K562 (cell line): ENCODE results near the gene PMVK. TPM values are rescaled to one million over a fixed set of nuclear protein-coding genes. Genes with fewer than 3 reads are reported as not detected.

ENCODE experiments used
- ATAC-seq: fragments of 200-7000 bp; cut with Tn5 transposase; 3 replicates; pipeline ENCODE4 v1.9.1; 2020; ENCODE audit warnings: moderate library complexity
- BruUV-seq: library from RNA; stranded (reverse); fragments of 400-500 nt; replicated peaks from 2 replicates; lab custom pipeline; 2021; lab: Mats Ljungman, UMichigan
- CTCF ChIA-PET: fragments of 300-600 bp; formaldehyde crosslinking; extraction: SDS; loops from one replicate; lab custom pipeline; 2021; ENCODE audit warnings: low intra/inter-chr PET ratio; lab: Yijun Ruan, JAX
- POLR2A ChIA-PET: fragments of 300-600, 350-650 bp; sonication (Branson Sonifier 250); formaldehyde crosslinking; extraction: SDS; loops from one replicate; lab custom pipeline; 2021; ENCODE audit warnings: antibody characterized with exemption, inconsistent platforms; lab: Yijun Ruan, JAX
- DNase-seq, 4 experiments: peaks; one replicate each; pipeline versions ENCODE4 v3.0.0 to v3.0.0-alpha.2; 2011 to 2018; ENCODE audit warnings: low spot score in 3 of 4, mixed read lengths in 3 of 4; ENCODE audit errors: extremely low read depth in 1 of 4
- FAIRE-seq: peaks from 2 replicates; lab custom pipeline; 2011; peaks lifted over from hg19 to GRCh38; lab: Jason Lieb, UNC
- H2AFZ ChIP-seq: 2 replicates; pipeline ENCODE4 v1.6.0; 2011; ENCODE audit warnings: low read depth, low read length, control low read depth, inconsistent platforms
- H3K27ac ChIP-seq: fragments of 200-600 bp; 3 replicates; pipeline ENCODE4 v1.8.0; 2011; ENCODE audit warnings: low read depth, mild to moderate bottlenecking, control low read depth, inconsistent platforms, low read length, moderate library complexity, mixed read lengths; ENCODE audit errors: extremely low read depth
- H3K27me3 ChIP-seq, 2 experiments: fragments of 300-600 bp in 1 of 2; 2 replicates in 1 of 2; 3 replicates in 1 of 2; pipeline versions ENCODE4 v1.6.0 to v1.8.0; 2011; ENCODE audit warnings: inconsistent platforms in 2 of 2, low read length in 2 of 2, mild to moderate bottlenecking in 1 of 2, mixed read lengths in 1 of 2, moderate library complexity in 1 of 2; ENCODE audit not compliant: control insufficient read depth in 2 of 2, insufficient read depth in 2 of 2
- H3K36me3 ChIP-seq: fragments of 300-600 bp; 3 replicates; pipeline ENCODE4 v1.8.0; 2011; ENCODE audit warnings: mild to moderate bottlenecking, low read length, inconsistent platforms; ENCODE audit not compliant: control insufficient read depth, insufficient read depth
- H3K4me1 ChIP-seq, 2 experiments: fragments of 200-600 bp in 1 of 2; replicated peaks in 1 of 2; 2 replicates in 1 of 2; 3 replicates in 1 of 2; pipeline versions ENCODE4 v1.5.1 to v1.8.0; 2011; ENCODE audit warnings: inconsistent platforms in 2 of 2, low read length in 2 of 2, mild to moderate bottlenecking in 1 of 2, mixed read lengths in 1 of 2, moderate library complexity in 1 of 2; ENCODE audit not compliant: control insufficient read depth in 2 of 2, insufficient read depth in 2 of 2
- H3K4me2 ChIP-seq: 2 replicates; pipeline ENCODE4 v1.6.1; 2011; ENCODE audit warnings: low read length, control low read depth, inconsistent platforms, mixed read lengths; ENCODE audit not compliant: insufficient read depth
- H3K4me3 ChIP-seq: fragments of 200-600 bp; sonication (generic), shearing (Covaris generic); 2 replicates; pipeline ENCODE4 v1.5.1; 2016; ENCODE audit warnings: control low read depth, inconsistent platforms
- H3K79me2 ChIP-seq: fragments of 200-600 bp; 3 replicates; pipeline ENCODE4 v1.8.0; 2011; ENCODE audit warnings: low read length, inconsistent platforms; ENCODE audit not compliant: control insufficient read depth, insufficient read depth
- H3K9ac ChIP-seq, 2 experiments: 2 replicates each; pipeline versions ENCODE4 v1.6.0 to v1.6.1; 2011; ENCODE audit warnings: low read depth in 2 of 2, low read length in 2 of 2, control low read depth in 1 of 2, inconsistent platforms in 1 of 2, mild to moderate bottlenecking in 1 of 2, mixed read lengths in 1 of 2; ENCODE audit not compliant: insufficient read depth in 1 of 2
- H3K9me1 ChIP-seq: one replicate; pipeline ENCODE4 v1.6.0; 2011; ENCODE audit warnings: inconsistent platforms, mild to moderate bottlenecking, low read length, moderate library complexity; ENCODE audit not compliant: control insufficient read depth, insufficient read depth
- H3K9me3 ChIP-seq: replicated peaks from 2 replicates; pipeline ENCODE4 v1.5.1; 2011; ENCODE audit warnings: low read depth, low read length, inconsistent platforms; ENCODE audit not compliant: control insufficient read depth, insufficient read depth
- H4K20me1 ChIP-seq: replicated peaks from 2 replicates; pipeline ENCODE4 v1.6.1; 2011; ENCODE audit warnings: low read length, inconsistent platforms, mixed read lengths; ENCODE audit not compliant: control insufficient read depth, insufficient read depth
- ARID1B ChIP-seq: fragments of 450-650 bp; IDR thresholded peaks from 2 replicates; pipeline ENCODE4 v1.6.1; 2016; ENCODE audit warnings: antibody characterized with exemption, mild to moderate bottlenecking, inconsistent platforms
- CREB3L1 ChIP-seq: fragments of 450-650 bp; IDR thresholded peaks from 2 replicates; pipeline ENCODE4 v1.6.1; 2014; ENCODE audit warnings: low read depth, mild to moderate bottlenecking, moderate library complexity, borderline replicate concordance
- CXXC5 ChIP-seq: fragments of 250-450 bp; sonication (Bioruptor Pico); IDR thresholded peaks from 2 replicates; pipeline ENCODE4 v1.8.0; 2022; ENCODE audit warnings: inconsistent platforms, mild to moderate bottlenecking, moderate library complexity
- ESRRA ChIP-seq: fragments of 450-650 bp; IDR thresholded peaks from 2 replicates; pipeline ENCODE4 v1.6.1; 2014; ENCODE audit warnings: low read depth, mild to moderate bottlenecking, moderate library complexity, borderline replicate concordance
- ETS1 ChIP-seq: conservative IDR thresholded peaks from 2 replicates; pipeline ENCODE4 v1.6.1; 2011; ENCODE audit warnings: low read depth, mild to moderate bottlenecking, low read length; ENCODE audit not compliant: control insufficient read depth
- FUS ChIP-seq: fragments of 200-400 bp; formaldehyde crosslinking; optimal IDR thresholded peaks from 2 replicates; pipeline ENCODE3; 2017; ENCODE audit warnings: low read depth, low read length
- MBD1 ChIP-seq: fragments of 250-450 bp; sonication (Bioruptor Pico); IDR thresholded peaks from 2 replicates; pipeline ENCODE4 v1.8.0; 2022; ENCODE audit warnings: inconsistent platforms
- MEIS2 ChIP-seq: fragments of 450-650 bp; IDR thresholded peaks from 2 replicates; pipeline ENCODE4 v1.6.1; 2014; ENCODE audit warnings: mild to moderate bottlenecking; ENCODE audit not compliant: partially characterized antibody
- SRF ChIP-seq, 2 experiments: fragments of 250-450, 450-650 bp in 1 of 2; sonication (Bioruptor Pico) in 1 of 2; sonication (generic) in 1 of 2; formaldehyde crosslinking; IDR thresholded peaks; 2 replicates each; pipeline versions ENCODE4 v1.5.0 to v1.5.1; 2020 to 2022; ENCODE audit warnings: mild to moderate bottlenecking in 1 of 2, missing genetic modification reagents in 1 of 2
- ZBTB12 ChIP-seq: fragments of 250-450 bp; sonication (Bioruptor Pico); IDR thresholded peaks from 2 replicates; pipeline ENCODE4 v1.4.0; 2020
- ZBTB17 ChIP-seq: fragments of 450-650 bp; formaldehyde crosslinking; IDR thresholded peaks from 2 replicates; pipeline ENCODE4 v1.4.0; 2020; ENCODE audit warnings: mild to moderate bottlenecking
- ZBTB34 ChIP-seq: fragments of 250-450 bp; sonication (Bioruptor Pico); IDR thresholded peaks from 2 replicates; pipeline ENCODE4 v1.8.0; 2021; ENCODE audit warnings: mild to moderate bottlenecking, moderate library complexity
- ZNF124 ChIP-seq: sonication (generic); formaldehyde crosslinking; IDR thresholded peaks from 2 replicates; pipeline ENCODE4 v1.8.1; 2022; ENCODE audit warnings: missing genetic modification reagents
- ZNF239 ChIP-seq: fragments of 250-450 bp; sonication (Bioruptor Pico); IDR thresholded peaks from 2 replicates; pipeline ENCODE4 v1.4.0; 2020; ENCODE audit warnings: mild to moderate bottlenecking
- ZNF445 ChIP-seq: fragments of 250-450 bp; sonication (Bioruptor Pico); IDR thresholded peaks from 2 replicates; pipeline ENCODE4 v1.4.0; 2020; ENCODE audit warnings: low read depth, mild to moderate bottlenecking, moderate library complexity
- ZNF696 ChIP-seq: fragments of 250-450 bp; sonication (Bioruptor Pico); conservative IDR thresholded peaks from 2 replicates; pipeline ENCODE4 v1.4.0; 2020; ENCODE audit warnings: mild to moderate bottlenecking, moderate library complexity
- ZNF717 ChIP-seq: fragments of 250-450 bp; sonication (Bioruptor Pico); IDR thresholded peaks from 2 replicates; pipeline ENCODE4 v1.5.0; 2021
- WGBS: fragments of 100-300 bp; shearing (Covaris generic); methylation state at CpG from one replicate; pipeline ENCODE4 v1.1.6; 2016; ENCODE audit warnings: low coverage, mixed read lengths; ENCODE audit not compliant: insufficient coverage; ENCODE audit errors: missing lambda C conversion rate; 5-methylcytosine and 5-hydroxymethylcytosine counted together
- in situ Hi-C: fragments of 300-500 bp; cut with MboI; formaldehyde crosslinking; loops from 4 replicates; pipeline ENCODE4 v1.15.0; 2018; ENCODE audit warnings: inconsistent platforms, mixed read lengths
- intact Hi-C: fragments of 100-400 bp; cut with micrococcal nuclease; formaldehyde crosslinking; loops from 2 replicates; pipeline ENCODE4 v1.14.2; 2022
- polyA plus RNA-seq, 8 experiments: library from polyadenylated mRNA; depleted of rRNA in 4 of 8; stranded (reverse) in 5 of 8; unstranded in 3 of 8; fragments of >200 nt; fragmentation: Nextera tagmentation in 2 of 8; fragmentation: Illumina TruSeq in 1 of 8; extraction: Ambion mirVana in 2 of 8; extraction: Trizol in 1 of 8; gene quantifications; 2 replicates each; pipeline versions ENCODE4 v1.2.1 to v1.2.3, GENCODE V29; 2011 to 2014; ENCODE audit warnings: inconsistent platforms in 1 of 8, missing spikeins in 1 of 8
- total RNA-seq, 7 experiments: library from RNA; depleted of rRNA in 6 of 7; stranded (reverse); fragments of >200 nt in 6 of 7; fragmentation: Illumina TruSeq in 2 of 7; extraction: Trizol in 2 of 7; gene quantifications; 2 replicates each; pipeline versions ENCODE4 v1.2.1 to v1.2.3, GENCODE V29; 2011 to 2021; ENCODE audit warnings: low replicate concordance in 1 of 7

Gene PMVK
- total and polyA plus RNA-seq, 9 of the 15 experiments (the other 6 are each of a cell fraction or from before 2014, with no cell fraction given) = 1.1 to 15.3 (median 6.3) TPM

- 8% methylated on average over 5 of the region's 5 CpGs for WGBS
- intact Hi-C loops = no loop called here
- Histone ChIP-seq H3K27ac (no peak overlapping the region), H3K36me3 (no peaks in the 10 kb centered on the region), H3K4me2 (no peak overlapping the region; the same call in 1 of the 2 replicates), H4K20me1 (no peaks in the 10 kb centered on the region), H3K79me2 (no peaks in the 10 kb centered on the region), H3K4me3 (no peak overlapping the region), H3K4me1 (no peaks in the 10 kb centered on the region; a peak in 2 of 5 replicates), H3K9ac (no peak overlapping the region), H3K9me1 (no peaks in the 10 kb centered on the region), H2AFZ (no peak overlapping the region), H3K27me3 (no peaks in the 10 kb centered on the region; a peak in 2 of 5 replicates), H3K9me3 (peaks cover 4% of the 10 kb centered on the region)
- ATAC-seq (no peak), FAIRE-seq (no peak), DNase-seq (no peak)
- CTCF ChIA-PET = no interaction called here
- BruUV-seq = no TSS peak
- in situ Hi-C loops = no loop called here
- POLR2A ChIA-PET = interaction anchor here (1.4 kb wide), 1 partner anchor 13 kb away, joined by 4 read pairs; no protein-coding TSS in a partner anchor
- TF ChIP-seq ZBTB12 (CRISPR knock-in tag) = no peak
- TF ChIP-seq ZNF717 (CRISPR knock-in tag) = no peak
- no peak for TF ChIP-seq FUS
- no peak for TF ChIP-seq MBD1 (CRISPR knock-in tag)
- no peak for TF ChIP-seq ZBTB34
- peak; percentile 38 for TF ChIP-seq MEIS2
- no peak for TF ChIP-seq CREB3L1
- 0 out of 2 replicates have a peak, but pooled peaks have one; percentile 19 for TF ChIP-seq ARID1B
- no peak for TF ChIP-seq ZNF239 (CRISPR knock-in tag)
- TF ChIP-seq ZNF696 (CRISPR knock-in tag) = no peak
- no peak for TF ChIP-seq ZBTB17 (CRISPR knock-in tag)
- no peak for TF ChIP-seq ZNF124
- no peak for TF ChIP-seq ZNF445
- no peak for TF ChIP-seq CXXC5 (CRISPR knock-in tag)
- 0 out of 2 replicates have a peak, but pooled peaks have one; percentile 41 for TF ChIP-seq ESRRA
- no peak for TF ChIP-seq SRF (CRISPR knock-in tag; IDR thresholded peaks at IDR 0.05)
- no peak for TF ChIP-seq ETS1
Measured at GRCh38 chr1:154908937-154909336, 27.6 kb downstream of the PMVK start.
